Muscle of leg (tissue), 11 donors: ENCODE data around the gene SOX18. TPM values are rescaled to one million over a fixed set of nuclear protein-coding genes. Genes with fewer than 3 reads are reported as not detected.

Experiments
- DNase-seq: peaks from one replicate; pipeline ENCODE4 v3.0.0; 2013
- H3K27ac ChIP-seq: one replicate; pipeline ENCODE4 v1.5.1; 2013; ENCODE audit warnings: mild to moderate bottlenecking, low read length, control low read depth
- H3K27me3 ChIP-seq: one replicate; pipeline ENCODE4 v1.6.1; 2013; ENCODE audit warnings: low read length; ENCODE audit not compliant: control insufficient read depth, insufficient read depth
- H3K36me3 ChIP-seq: one replicate; pipeline ENCODE4 v1.6.1; 2013; ENCODE audit warnings: low read length; ENCODE audit not compliant: control insufficient read depth, insufficient read depth
- H3K4me1 ChIP-seq: one replicate; pipeline ENCODE4 v1.6.1; 2013; ENCODE audit warnings: low read length; ENCODE audit not compliant: control insufficient read depth, insufficient read depth
- H3K4me3 ChIP-seq: one replicate; pipeline ENCODE4 v1.5.1; 2013; ENCODE audit warnings: low read length, control low read depth
- H3K9me3 ChIP-seq: replicated peaks from 2 replicates; pipeline ENCODE4 v1.6.1; 2013; ENCODE audit warnings: low read depth, low read length; ENCODE audit not compliant: control insufficient read depth
- WGBS: methylation state at CpG from one replicate; pipeline ENCODE4 v1.1.5; 2013; ENCODE audit warnings: missing lambda C conversion rate; ENCODE audit not compliant: insufficient coverage; 5-methylcytosine and 5-hydroxymethylcytosine counted together
- polyA plus RNA-seq, 8 donors: library from polyadenylated mRNA; unstranded; fragments of 120-200 nt; gene quantifications; one replicate each; pipeline versions ENCODE4 v1.2.1 to v1.2.3, GENCODE V29; 2013; ENCODE audit warnings: inconsistent platforms in 1 of 8, low replicate concordance in 1 of 8; ENCODE audit not compliant: insufficient read length in 8 of 8, insufficient read depth in 1 of 8
- total RNA-seq: library from RNA; stranded (reverse); fragments of 120-200 nt; gene quantifications from one replicate; pipeline ENCODE4 v1.2.4, GENCODE V29; 2013

The SOX18 gene
- total and polyA plus RNA-seq, 9 donors: 2.2 to 15.7 (median 10.6) TPM

DNA sequence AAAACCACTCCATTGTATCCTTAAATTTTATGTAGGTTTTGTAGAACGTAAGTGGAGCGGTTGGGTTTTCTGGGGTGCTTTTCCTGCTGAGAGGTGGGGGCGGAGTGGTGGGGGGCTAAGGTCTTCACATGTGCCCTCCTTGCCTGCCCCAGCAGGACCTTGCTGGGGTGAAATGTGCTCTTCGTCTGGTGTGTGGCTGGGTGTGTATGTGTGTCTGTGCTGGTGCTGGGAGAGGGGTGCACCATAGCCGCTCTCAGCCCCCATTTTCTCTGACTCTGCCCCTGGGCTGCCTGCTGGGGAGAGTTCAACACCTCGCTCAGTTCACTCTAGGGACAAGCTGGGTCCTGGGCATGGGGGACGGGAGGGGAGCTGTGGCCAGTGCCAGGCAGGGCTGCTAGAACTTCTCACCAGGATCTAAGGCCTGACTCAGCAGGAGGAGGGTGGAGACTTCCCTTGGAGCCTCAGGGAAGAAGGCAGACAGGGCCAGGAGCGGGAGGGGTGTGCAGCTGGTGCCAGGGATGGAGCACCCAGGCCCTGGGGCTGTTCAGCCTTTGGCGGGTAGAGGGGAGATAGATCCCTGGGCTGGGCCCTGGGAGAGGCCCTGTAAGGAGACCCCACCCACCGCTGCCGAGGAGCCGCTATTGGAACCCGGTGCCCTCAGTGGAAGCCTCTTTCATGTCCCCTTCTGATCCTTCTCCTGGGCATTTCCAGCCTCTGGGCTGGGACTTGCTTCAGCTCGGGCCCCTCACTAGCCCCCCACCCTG, 4.8 kb downstream of the SOX18 start:
- 59% methylated on average over 10 of the region's 14 CpGs for WGBS
- Histone ChIP-seq H3K4me1 (peaks cover 27% of the 10 kb centered on the region), H3K27ac (peak overlapping the region; percentile 51), H3K27me3 (peaks cover 83% of the 10 kb centered on the region), H3K9me3 (no peaks in the 10 kb centered on the region), H3K36me3 (no peaks in the 10 kb centered on the region), H3K4me3 (no peak overlapping the region)
- peak; percentile 21 for DNase-seq

DNA sequence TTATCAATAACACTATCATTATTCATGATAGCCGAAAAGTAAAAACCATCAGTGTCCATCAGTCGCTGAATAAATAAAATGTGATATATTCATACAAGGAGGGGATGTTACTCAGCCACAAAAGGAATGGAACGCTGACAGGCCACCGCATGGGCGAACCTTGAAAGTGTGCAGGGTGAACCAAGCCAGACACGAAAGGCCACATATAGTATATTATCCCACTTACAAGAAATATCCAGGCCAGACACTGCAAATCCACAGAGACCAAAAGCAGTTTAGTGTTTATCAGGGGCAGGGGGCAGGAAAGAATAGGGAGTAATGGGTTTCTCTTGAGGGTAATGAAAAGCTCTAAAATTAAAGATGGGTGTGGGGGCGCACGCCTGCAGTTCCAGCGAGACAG, 5.7 kb downstream of the SOX18 start:
- H3K4me1 ChIP-seq: peaks cover 34% of the 10 kb centered on the region
- H3K36me3 ChIP-seq: no peaks in the 10 kb centered on the region
- H3K9me3 ChIP-seq: no peaks in the 10 kb centered on the region
- H3K27me3 ChIP-seq: peaks cover 91% of the 10 kb centered on the region
- no peak overlapping the region for H3K27ac ChIP-seq
- WGBS: no CpG with 5 or more reads among the region's 9 CpGs
- H3K4me3 ChIP-seq: no peak overlapping the region
- no peak for DNase-seq

DNA sequence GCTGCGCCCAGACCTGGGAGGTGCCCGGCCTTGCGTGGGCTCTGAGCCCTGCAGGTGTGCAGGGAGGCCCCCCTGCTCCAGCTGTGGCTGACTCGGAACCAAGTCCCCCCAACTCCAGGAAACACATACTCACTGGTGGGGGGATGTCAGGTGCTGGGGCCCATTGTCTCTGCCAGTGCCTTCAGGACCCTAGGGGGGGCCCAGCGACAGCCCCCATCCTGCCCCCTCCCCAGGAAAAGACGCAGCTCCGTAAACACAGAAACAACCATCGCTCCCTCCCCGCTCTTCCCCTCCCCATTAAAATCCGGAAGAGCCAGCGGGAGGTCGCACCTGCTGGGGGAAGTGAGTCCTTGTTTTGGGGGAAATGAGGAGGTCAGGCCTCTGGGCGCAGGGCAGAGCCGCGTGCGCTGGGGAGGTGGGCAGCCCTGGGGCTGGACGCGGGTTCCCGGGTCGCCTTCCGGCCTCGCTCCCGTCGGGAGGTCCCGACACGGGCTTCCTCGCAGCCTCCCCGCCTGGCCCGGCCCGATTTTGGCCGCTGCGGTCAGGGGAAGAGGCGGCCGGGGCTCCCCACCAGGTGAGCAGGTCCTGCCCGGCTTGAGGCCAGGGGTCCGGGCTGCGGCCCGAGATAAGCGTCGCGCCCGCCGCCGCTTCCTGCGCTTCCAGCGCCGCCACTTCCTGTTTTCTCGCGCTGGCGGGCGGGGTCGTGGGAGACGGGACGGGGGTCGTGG, 7.2 kb downstream of the SOX18 start:
- Histone ChIP-seq H3K4me3 (peak overlapping the region; percentile 15), H3K36me3 (no peaks in the 10 kb centered on the region), H3K27ac (peak overlapping the region; percentile 29), H3K9me3 (no peaks in the 10 kb centered on the region), H3K27me3 (peaks cover 95% of the 10 kb centered on the region), H3K4me1 (peaks cover 42% of the 10 kb centered on the region)
- DNase-seq: peak; percentile 32
- 0% methylated on average over 25 of the region's 55 CpGs for WGBS

DNA sequence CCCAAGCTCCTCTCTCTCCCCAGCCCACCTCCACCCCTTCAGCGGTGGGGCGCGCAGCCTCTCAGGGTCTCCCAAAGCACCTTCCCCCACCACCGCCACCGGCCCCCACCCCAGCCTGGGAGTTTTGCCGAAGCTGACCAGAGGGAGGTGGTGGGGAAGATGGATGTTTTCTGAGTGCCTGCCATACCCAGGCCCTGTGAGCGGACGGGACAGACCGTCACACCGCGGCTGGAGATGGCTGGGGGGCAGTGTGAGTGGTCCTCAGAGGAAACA, 7.7 kb downstream of the SOX18 start:
- peaks cover 95% of the 10 kb centered on the region for H3K27me3 ChIP-seq
- 1% methylated on average over 6 of the region's 11 CpGs for WGBS
- H3K36me3 ChIP-seq: no peaks in the 10 kb centered on the region
- no peak for DNase-seq
- peak overlapping the region; percentile 29 for H3K27ac ChIP-seq
- H3K9me3 ChIP-seq: no peaks in the 10 kb centered on the region
- H3K4me1 ChIP-seq: peaks cover 44% of the 10 kb centered on the region
- no peak overlapping the region for H3K4me3 ChIP-seq

DNA sequence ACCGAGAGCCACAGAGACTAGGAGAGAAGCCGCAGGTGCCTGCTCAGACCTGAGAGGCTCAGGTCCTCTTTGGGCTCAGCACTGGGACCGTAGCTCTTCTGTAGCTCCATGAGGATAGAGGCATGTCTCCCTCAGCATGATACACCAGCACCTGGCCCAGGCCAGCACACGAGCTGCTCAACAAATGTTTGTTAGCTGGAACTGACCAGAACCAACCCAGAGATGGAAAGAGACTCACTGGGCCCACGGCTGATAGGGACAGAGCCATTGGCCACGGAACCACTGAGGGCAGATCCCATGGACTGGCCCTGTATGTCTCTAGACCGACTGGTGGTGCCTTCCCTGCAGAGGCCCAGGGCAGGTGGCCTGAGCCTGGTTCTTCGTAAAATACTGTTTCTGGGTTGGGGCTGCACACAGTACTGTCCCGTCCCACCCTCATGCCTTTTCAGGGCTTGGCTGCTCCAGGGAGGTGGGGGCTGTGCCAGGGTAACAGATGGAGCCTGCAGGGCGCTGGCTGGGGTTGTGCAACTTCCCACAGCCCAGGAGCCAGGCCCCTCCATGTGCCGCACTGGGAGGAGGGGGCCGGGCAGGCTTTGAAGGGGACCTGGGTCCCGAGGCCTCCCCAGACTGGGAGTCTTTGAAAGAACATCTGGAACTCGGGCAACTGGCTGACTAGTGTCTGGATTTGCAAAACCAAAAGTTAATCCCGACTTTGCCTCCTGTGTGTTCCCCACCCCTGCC, 8.2 kb downstream of the SOX18 start:
- no peaks in the 10 kb centered on the region for H3K36me3 ChIP-seq
- 41% methylated on average over 13 of the region's 15 CpGs for WGBS
- peak overlapping the region; percentile 29 for H3K27ac ChIP-seq
- DNase-seq: peak; percentile 15
- H3K9me3 ChIP-seq: no peaks in the 10 kb centered on the region
- no peak overlapping the region for H3K4me3 ChIP-seq
- peaks cover 95% of the 10 kb centered on the region for H3K27me3 ChIP-seq
- peaks cover 46% of the 10 kb centered on the region for H3K4me1 ChIP-seq

DNA sequence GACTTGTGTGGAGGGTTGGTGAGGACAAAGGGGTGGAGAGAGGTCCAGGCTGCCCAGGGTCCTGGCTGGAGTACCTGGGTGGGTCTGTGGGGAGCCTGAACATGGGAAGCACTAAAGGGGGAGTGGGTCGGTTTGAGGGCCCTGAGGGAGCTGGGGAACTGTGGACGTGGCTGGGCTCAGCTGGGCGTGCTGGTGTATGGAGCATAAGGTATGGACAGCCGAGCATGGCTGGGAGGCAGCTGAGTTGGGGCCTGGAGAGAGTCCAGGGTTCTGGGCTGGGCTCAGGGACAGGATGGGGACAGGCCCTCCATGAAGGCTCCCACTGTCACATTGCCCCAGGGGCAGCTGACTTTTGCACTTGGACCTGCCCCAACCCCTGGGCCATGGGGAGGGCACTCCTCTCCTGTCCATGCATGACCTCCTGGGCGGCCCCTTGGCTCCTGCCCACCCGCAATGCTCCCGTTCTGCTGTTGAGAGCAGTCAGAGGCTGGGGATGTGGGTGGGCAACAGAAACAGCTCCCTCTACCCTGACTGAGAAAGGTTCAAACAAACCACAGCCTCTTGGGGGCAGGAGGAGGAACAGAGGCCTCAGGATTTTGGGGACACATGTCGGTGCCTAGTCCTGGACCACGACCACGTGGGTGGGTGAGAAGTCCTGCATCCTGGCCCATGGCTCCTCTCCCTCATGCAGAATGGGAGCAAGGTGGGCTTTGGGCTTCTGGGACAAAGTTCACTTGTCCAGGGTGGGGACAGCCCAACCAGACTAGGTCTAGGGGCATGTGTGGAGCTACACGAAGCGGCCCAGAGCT, 9.0 kb downstream of the SOX18 start:
- H3K4me3 ChIP-seq: no peak overlapping the region
- H3K9me3 ChIP-seq: no peaks in the 10 kb centered on the region
- H3K27ac ChIP-seq: peak overlapping the region; percentile 29
- peaks cover 6% of the 10 kb centered on the region for H3K36me3 ChIP-seq
- peaks cover 91% of the 10 kb centered on the region for H3K27me3 ChIP-seq
- peak; percentile 6 for DNase-seq
- H3K4me1 ChIP-seq: peaks cover 46% of the 10 kb centered on the region
- WGBS: 60% methylated on average over 9 of the region's 12 CpGs

DNA sequence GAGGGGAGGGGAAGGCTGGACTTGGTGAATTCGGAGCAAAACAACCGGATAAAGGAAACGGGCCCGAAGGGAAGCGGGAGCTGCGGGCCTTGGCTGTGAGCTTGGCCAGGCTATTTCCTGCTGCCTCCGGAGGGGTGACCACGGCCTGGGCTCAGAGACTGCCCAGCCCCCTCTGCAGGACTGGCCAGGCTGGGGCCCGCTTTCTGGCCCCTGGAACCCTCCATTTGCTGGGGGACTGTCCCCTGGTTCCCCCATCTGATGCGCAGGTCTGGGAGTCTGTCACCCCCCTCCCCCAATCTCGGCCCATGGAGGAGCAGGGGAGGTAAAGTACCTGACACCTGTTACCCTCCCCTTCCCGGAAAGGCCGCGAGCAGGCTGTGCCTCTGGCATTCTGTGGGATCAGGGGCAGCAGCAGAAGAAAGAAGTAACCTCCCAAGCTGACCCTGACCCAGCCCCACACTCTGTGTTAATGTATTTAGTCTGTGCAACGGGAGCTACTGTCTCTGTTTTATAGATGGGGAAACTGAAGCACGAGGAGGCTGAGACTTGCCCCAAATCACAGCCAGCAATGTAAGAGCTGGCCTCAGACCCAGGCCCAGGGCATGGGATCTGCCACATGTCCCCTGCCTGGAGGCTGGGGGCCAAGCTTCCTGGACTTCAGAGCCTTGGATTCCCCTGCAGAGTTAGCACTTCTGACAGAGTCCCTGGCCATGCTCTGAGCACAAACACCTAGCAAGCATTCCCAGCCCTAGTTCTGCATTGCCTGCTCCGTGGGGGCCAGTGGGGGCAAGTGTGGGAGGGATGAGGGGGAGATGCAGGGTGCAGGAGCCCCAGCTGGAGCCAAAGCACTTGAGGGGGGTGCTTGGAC, 9.9 kb downstream of the SOX18 start:
- WGBS: 4% methylated on average over 10 of the region's 17 CpGs
- Histone ChIP-seq H3K4me1 (peaks cover 46% of the 10 kb centered on the region), H3K27me3 (peaks cover 81% of the 10 kb centered on the region)

DNA sequence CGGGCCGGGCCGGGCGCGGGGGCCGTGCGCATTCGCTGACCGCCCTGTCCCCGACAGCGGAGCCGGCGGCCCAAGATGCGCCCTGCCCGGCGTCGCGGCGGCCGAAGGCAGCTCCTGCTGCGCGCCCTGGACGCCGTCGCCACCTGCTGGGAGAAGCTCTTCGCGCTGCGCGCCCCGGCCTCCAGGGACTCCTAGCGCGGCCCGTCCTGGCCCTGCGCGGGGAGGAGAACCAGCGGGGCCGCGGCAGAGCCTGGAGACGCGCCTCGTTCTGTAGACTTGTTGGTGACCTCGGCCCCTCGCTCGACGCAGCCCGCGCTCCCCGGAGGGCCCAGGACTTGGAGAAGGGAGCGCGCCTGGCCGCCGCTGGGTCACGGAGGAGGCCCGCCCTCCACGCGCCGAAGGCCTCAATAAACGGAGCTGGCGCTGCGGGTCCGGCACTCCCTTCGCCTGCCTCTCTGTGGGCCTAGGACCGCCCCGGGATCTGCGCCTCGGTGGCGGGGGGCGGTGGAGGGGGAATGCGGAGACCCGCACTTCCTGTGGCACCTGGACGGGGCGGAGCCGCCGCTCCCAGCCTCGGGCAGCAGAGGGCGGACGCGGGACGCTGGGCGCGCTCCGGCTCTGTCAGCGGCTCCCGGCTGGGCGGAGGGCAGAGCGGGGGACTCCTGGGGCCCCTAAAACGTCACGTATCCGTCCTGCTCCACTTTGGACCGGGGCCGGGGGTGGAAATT, 10.7 kb downstream of the SOX18 start:
- WGBS: under 1% methylated on average over 82 of the region's 91 CpGs
- Histone ChIP-seq H3K9me3 (no peaks in the 10 kb centered on the region), H3K4me1 (peaks cover 46% of the 10 kb centered on the region), H3K27ac (peak overlapping the region; percentile 65), H3K36me3 (peaks cover 14% of the 10 kb centered on the region), H3K27me3 (peaks cover 74% of the 10 kb centered on the region), H3K4me3 (peak overlapping the region; percentile 32)
- DNase-seq: peak; percentile 77

More for the DNA sequence above, 9.9 kb downstream of the SOX18 start:
- Histone ChIP-seq H3K4me3 (peak overlapping the region; percentile 32), H3K36me3 (peaks cover 10% of the 10 kb centered on the region), H3K27ac (peak overlapping the region; percentile 65), H3K9me3 (no peaks in the 10 kb centered on the region)
- DNase-seq: peak; percentile 8

DNA sequence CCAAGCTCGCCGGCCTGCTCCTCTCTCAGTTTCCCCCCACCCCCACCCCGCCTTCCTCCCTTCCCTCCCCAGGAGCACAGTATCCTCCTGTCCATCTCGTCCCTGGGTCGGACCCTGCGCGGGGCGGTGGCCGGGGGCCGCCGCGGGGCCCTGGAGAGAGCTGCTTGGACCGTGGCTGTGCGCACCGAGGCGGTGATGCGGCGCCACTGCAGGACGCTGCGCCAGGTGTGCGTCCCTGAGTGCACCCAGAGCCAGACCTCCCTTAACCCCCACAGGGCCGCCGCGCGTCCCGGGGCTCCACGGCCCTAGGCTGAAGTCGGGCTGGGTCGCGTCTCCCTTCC, 11.2 kb downstream of the SOX18 start:
- Histone ChIP-seq H3K27me3 (peaks cover 69% of the 10 kb centered on the region), H3K9me3 (no peaks in the 10 kb centered on the region), H3K4me1 (peaks cover 46% of the 10 kb centered on the region), H3K36me3 (peaks cover 18% of the 10 kb centered on the region), H3K27ac (no peak overlapping the region), H3K4me3 (peak overlapping the region; percentile 21)
- no peak for DNase-seq
- WGBS: under 1% methylated on average over 29 of the region's 30 CpGs
